Progenitor cell of endocrine pancreas (in vitro differentiated cells): Measurements from ENCODE around the gene SMARCA4. TPM values are rescaled to one million over a fixed set of nuclear protein-coding genes. Genes with fewer than 3 reads are reported as not detected.
A peak's percentile ranks its signal among the peaks of the same experiment; 100 is the strongest.

Experiments used
- DNase-seq: peaks from one replicate; pipeline ENCODE4 v3.0.0; 2021; ENCODE audit warnings: low spot score; ENCODE audit not compliant: unreplicated experiment
- H3K27ac Mint-ChIP-seq: 2 replicates; pipeline ENCODE4 v1.8.0; 2021; ENCODE audit warnings: mild to moderate bottlenecking, moderate library complexity, mixed read lengths
- H3K27me3 Mint-ChIP-seq: 2 replicates; pipeline ENCODE4 v1.8.0; 2021; ENCODE audit warnings: mixed read lengths
- H3K36me3 Mint-ChIP-seq: 2 replicates; pipeline ENCODE4 v1.8.0; 2022; ENCODE audit warnings: mixed read lengths; ENCODE audit not compliant: insufficient read depth
- H3K4me1 Mint-ChIP-seq: 2 replicates; pipeline ENCODE4 v1.8.0; 2021; ENCODE audit warnings: low read depth, mixed read lengths
- H3K4me3 Mint-ChIP-seq: 2 replicates; pipeline ENCODE4 v1.8.0; 2021; ENCODE audit warnings: low read depth, mild to moderate bottlenecking, moderate library complexity, mixed read lengths
- H3K9me3 Mint-ChIP-seq: 2 replicates; pipeline ENCODE4 v1.8.0; 2021; ENCODE audit warnings: low read depth, mixed read lengths
- CTCF ChIP-seq: fragments of 200-600 bp; sonication (generic); IDR thresholded peaks from one replicate; pipeline ENCODE4 v1.5.0; 2021; ENCODE audit warnings: antibody characterized with exemption, mild to moderate bottlenecking; ENCODE audit not compliant: unreplicated experiment
- total RNA-seq: library from RNA; stranded (reverse); gene quantifications from 2 replicates; pipeline ENCODE4 v1.2.1, GENCODE V29; 2021

Gene SMARCA4
- total RNA-seq, 1 donor from 2014 or later, result 334 TPM

DNA sequence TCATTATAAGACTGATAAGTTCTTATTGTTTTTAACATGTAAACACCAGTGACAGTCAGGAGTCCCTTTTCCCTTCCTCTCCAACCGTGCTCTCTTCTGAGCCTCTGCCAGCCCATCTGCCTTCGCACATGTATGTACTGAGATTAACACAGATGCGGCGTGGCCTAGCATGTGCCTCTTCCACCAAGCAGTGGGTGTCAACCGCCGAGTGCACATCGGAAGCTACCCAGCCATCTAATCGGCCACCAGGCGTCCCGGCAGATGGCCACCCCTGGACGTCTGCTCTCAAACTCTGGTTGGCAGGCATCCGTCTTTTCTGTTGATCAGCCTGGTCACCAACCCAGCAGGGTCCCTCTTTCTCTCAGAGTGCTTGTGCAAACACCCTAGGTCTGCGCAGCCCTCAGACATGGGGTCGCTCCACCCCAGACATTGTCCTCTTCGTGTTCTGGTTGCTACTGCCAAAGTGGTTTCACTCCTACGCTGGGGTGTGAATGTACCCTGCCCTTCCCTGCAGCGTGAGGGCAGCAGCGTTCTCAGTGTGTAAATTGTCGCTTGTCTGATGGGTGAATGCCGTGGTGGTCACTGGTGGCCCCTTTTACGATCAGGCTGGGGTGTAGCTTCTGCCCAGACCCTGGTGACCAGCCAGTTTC, 70.7 kb downstream of the SMARCA4 start:
- DNase-seq, result no peak
- H3K4me1 Mint-ChIP-seq, result no peaks in the 10 kb centered on the region
- H3K36me3 Mint-ChIP-seq, result peaks cover 19% of the 10 kb centered on the region
- no peak overlapping the region for H3K4me3 Mint-ChIP-seq
- H3K9me3 Mint-ChIP-seq, result no peaks in the 10 kb centered on the region
- no peak for TF ChIP-seq CTCF
- no peaks in the 10 kb centered on the region for H3K27me3 Mint-ChIP-seq
- no peak overlapping the region for H3K27ac Mint-ChIP-seq

- Mint-ChIP-seq H3K9me3 (no peaks in the 10 kb centered on the region), H3K36me3 (peaks cover 28% of the 10 kb centered on the region)
These were observed 72.4 kb downstream of the SMARCA4 start for GRCh38 chr19:11033251-11033650.

GRCh38 chr19:11033763-11034162, 72.9 kb downstream of the SMARCA4 start:
- Mint-ChIP-seq H3K4me3 (no peak overlapping the region), H3K9me3 (no peaks in the 10 kb centered on the region), H3K27ac (no peak overlapping the region), H3K36me3 (peaks cover 32% of the 10 kb centered on the region), H3K27me3 (no peaks in the 10 kb centered on the region), H3K4me1 (no peaks in the 10 kb centered on the region)
- DNase-seq, result no peak
- TF ChIP-seq CTCF, result no peak

More at GRCh38 chr19:11033251-11033650, 72.4 kb downstream of the SMARCA4 start:
- no peak for DNase-seq
- Mint-ChIP-seq H3K4me1 (no peaks in the 10 kb centered on the region), H3K4me3 (no peak overlapping the region), H3K27me3 (no peaks in the 10 kb centered on the region), H3K27ac (no peak overlapping the region)
- no peak for TF ChIP-seq CTCF

- Mint-ChIP-seq H3K4me1 (no peaks in the 10 kb centered on the region), H3K9me3 (no peaks in the 10 kb centered on the region), H3K27ac (no peak overlapping the region), H3K27me3 (no peaks in the 10 kb centered on the region), H3K4me3 (no peak overlapping the region), H3K36me3 (peaks cover 34% of the 10 kb centered on the region)
- no peak for DNase-seq
- no peak for TF ChIP-seq CTCF
These were observed 73.8 kb downstream of the SMARCA4 start for GRCh38 chr19:11034449-11035213.

GRCh38 chr19:11035441-11036377, 74.9 kb downstream of the SMARCA4 start:
- no peaks in the 10 kb centered on the region for H3K4me1 Mint-ChIP-seq
- no peaks in the 10 kb centered on the region for H3K27me3 Mint-ChIP-seq
- DNase-seq, result peak; percentile 76
- no peaks in the 10 kb centered on the region for H3K9me3 Mint-ChIP-seq
- peak; percentile 85 for TF ChIP-seq CTCF
- H3K4me3 Mint-ChIP-seq, result no peak overlapping the region
- H3K27ac Mint-ChIP-seq, result peak overlapping the region; percentile 64
- H3K36me3 Mint-ChIP-seq, result peaks cover 30% of the 10 kb centered on the region
